Measurements from ENCODE around the gene RUNX3. TPM values are rescaled to one million over a fixed set of nuclear protein-coding genes. Genes with fewer than 3 reads are reported as not detected.

Gene RUNX3
- total and polyA plus RNA-seq, 2 of the 8 experiments (the other 6 are each of a cell fraction or from before 2014, with no cell fraction given), result 0.62 to 0.82 TPM

GRCh38 chr1:24913274-24913604 lies 16.8 kb downstream of the RUNX3 start (continued):
- TF ChIP-seq, protein P1, sequence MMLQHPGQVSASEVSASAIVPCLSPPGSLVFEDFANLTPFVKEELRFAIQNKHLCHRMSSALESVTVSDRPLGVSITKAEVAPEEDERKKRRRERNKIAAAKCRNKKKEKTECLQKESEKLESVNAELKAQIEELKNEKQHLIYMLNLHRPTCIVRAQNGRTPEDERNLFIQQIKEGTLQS (IDR thresholded peaks at IDR 0.05; ENCODE audit: insufficient read depth, low read depth, low read length), result no peak
- TF ChIP-seq CTCF (IDR thresholded peaks at IDR 0.05; ENCODE audit: control extremely low read depth in 1 of 3, insufficient read depth in 1 of 3, low read depth in 1 of 3, low read length in 3 of 3) (no peak), EZH2 (IDR thresholded peaks at IDR 0.05; ENCODE audit: low read depth, low read length, severe bottlenecking) (no peak)

All from H1 (cell line).